CD4-positive, alpha-beta T cell treated with Interleukin-4 for 1 hour (primary cell): ENCODE data around the gene COMMD10.
A peak's percentile ranks its signal among the peaks of the same experiment; 100 is the strongest.
"Not testable (repeated sequence)": the region's sequence is repeated elsewhere in the genome, so short reads cannot be mapped to it uniquely, and the experiment has no call there.

Source experiments
- DNase-seq, 2 donors: peaks; one replicate each; pipeline ENCODE4 v3.0.0-alpha.2; 2020 to 2022

Gene COMMD10

DNA sequence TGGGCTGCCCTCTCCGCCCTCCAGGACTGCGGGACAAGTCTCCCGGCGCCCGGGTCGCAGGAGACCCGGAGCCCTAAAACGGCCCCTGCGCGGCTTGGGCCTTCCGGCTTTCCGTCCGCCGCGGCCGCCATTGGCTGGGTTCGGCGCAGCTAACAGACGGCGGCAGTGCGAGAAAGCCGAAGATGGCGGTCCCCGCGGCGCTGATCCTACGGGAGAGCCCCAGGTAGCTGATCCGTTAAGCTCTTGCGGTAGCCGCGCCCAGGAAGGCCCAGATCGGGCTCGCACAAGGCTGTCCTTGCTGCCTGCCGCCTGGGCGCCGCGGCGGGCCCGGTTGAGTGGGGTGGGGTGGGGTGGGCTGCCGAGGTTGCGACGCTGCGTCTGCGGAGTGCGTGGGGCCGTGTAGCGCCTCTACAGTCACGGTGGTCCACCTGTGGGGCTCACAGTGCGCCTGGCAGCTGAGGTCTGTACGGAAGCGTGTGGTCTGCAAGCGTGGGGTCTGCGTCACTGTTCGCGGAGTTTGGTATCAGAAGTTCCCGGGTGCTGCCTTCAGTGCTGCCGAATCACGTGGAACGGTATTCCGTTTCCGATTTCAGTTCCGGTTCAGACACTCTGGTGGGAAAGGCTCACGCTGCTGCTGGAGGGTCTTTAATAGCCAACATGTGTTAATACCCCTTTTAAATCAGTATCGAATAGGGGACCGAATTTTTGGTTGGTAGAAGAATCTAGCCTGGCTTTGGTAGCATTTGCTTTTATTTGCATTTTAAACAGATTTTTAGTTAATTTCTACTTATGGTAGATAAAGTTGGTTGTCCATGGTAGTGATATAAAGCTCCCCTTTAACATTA is at the start of gene COMMD10:
TSS of gene COMMD10 (plus strand) at position 155 of the 845 bp plus-strand sequence.
- peak; percentile 83 to 88 for DNase-seq

DNA sequence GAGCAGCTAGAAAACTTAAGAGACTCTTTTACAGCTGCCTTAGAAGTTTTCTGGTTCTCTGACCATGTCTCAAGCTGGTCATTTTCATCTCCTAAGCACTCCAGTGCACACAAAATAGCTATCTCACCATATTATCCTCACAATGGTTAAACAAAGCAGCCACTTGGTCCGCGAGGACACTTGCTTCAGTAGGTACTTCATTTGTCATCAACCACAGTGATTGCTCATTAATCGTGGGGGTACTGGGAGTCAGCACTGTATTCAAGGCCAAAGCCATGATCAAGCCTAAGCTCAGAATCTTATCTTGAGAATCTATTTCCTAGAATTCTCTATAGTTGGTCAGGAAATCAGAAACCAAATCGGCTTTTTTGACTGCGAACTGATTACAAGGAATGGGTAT is 49.7 kb upstream of the COMMD10 start:
- no peak for DNase-seq

DNA sequence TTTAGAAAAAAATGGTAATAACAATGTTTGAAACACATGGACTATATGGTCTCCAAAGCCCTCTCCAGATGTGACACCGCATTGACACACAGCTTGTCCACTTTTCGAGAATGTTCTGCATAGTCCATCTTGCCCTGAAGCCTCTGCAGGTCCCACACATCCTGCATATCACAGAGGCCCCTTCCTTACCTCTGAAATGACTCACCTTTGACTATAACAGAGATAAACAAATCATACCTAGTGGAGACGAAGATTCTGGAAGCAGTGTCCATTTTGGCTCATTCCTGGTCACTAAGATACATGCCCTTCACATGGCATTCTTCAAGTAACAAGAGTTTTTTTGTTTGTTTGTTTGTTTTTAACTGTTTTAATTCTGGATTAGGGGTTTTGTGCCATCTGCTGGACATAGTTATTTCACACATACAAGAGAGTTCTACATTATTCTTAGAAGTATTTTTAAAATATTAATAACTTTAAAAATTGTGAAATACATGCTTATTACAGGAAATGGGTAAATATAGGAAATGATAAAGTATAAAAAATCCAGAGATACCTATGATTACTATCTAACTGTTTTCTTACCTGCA is 47.5 kb upstream of the COMMD10 start:
- DNase-seq = no peak

DNA sequence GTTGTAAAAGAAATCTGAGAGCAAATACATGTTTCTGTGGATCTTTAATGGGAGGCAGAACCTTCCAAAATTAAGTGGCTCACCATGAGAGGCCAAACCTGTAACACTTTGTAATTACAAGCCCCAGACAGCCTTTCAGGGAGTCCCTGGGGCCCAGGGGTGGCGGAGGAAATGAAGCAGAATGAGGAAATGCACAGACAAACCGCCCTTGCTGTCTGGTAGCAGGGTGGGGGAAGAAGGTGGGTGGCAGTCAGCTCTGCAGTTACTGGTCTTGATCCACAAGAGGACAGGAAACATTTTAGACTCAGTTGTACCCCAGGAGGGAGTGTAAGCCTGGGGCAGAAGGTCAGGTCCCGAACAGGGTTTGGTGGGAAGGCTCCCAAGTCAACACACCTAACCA is 46.0 kb upstream of the COMMD10 start:
- peak in 1 of 2 donors; percentile 52 for DNase-seq

DNA sequence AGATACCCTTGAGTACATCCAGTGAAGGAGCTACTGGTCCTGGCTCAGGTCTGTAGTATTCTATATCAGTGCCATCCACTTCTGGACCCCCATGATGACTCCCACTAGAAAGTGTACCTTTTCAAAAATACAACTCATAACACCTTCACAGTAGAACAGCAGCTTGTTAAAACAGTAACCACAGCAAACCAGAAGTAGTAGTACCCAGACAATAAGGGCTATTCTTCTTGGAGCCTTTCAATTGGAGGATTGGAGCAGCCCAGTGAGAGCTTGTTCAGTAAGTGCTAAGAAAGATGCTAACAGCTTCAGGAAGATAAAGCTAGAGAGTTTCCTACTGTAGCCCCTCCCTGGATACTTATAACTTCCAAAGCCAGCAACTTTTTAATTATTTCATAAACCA is 42.5 kb upstream of the COMMD10 start:
- DNase-seq = no peak

DNA sequence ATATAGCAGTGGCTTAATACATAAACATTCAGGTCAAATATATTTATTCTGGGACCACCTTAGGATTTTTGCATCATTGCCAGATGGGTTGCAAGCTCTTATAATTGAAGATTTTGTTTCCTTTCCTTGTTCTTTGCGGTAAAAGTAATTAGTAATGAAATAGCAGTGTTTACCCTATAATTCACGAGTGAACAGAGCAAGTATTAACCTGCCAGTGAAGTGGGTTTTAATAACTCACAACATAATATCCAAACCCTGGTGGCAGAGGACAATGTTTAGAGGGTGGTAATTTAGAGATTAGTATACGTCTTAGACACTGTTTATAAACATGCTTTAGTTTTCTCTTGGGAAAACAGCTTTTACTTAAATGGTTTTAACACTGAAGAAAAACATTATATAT is 40.8 kb upstream of the COMMD10 start:
- DNase-seq = no peak

DNA sequence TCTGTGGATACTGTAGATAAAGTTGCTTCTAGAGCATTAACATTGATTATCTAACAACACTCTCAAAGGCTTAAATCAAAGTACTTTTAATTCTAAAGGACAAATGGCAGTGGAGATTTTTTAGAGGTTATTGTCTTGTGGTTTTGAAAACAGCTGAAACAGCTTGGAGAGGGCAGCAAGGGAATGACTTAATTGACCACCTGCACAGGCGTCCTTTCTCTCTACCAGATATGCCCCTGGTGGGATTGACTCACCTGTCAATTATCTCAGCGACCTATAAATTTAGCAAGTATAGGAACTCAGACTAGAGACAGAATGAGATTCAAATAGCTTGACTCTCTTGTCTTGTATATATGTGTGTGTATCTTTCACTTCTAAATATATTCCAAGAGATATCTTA is 39.0 kb upstream of the COMMD10 start:
- no peak for DNase-seq

DNA sequence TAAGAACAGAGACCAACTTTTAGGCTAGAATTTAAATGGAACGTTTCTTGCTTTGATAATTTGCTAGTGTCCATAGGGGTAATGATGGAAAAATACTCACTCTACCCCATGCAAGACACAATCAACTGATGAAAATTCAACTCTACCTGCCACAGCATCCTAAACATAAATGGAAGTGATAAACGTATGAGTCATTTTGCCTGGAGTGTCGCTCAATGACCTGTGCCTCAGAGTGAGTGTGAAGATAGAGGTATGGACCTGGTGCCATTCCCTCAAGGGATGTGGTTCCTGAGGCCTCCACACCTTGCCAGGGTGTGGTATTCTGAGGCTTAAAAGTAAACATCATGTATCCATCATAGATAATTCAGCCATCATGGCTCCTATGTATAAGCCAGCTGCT is 38.6 kb upstream of the COMMD10 start:
- no peak for DNase-seq

DNA sequence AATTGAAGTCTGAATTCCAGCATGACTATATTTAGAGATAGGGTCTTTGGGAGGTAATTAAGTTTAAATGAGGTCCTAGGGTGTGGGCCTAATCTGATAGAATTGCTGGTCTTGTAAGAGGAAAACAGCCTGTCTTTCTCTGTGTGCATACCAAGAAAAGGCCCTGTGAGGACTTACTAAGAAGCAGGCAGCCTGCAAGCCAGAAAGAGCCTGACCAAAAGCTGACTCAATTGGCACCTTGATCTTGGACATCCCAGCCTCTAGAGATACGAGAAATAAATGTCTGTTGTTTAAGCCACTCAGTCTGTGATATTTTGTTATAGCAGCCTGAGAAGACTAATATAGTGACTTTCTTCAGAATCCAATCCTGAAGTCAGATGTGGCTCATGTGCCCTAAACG is 38.0 kb upstream of the COMMD10 start:
- no peak for DNase-seq

DNA sequence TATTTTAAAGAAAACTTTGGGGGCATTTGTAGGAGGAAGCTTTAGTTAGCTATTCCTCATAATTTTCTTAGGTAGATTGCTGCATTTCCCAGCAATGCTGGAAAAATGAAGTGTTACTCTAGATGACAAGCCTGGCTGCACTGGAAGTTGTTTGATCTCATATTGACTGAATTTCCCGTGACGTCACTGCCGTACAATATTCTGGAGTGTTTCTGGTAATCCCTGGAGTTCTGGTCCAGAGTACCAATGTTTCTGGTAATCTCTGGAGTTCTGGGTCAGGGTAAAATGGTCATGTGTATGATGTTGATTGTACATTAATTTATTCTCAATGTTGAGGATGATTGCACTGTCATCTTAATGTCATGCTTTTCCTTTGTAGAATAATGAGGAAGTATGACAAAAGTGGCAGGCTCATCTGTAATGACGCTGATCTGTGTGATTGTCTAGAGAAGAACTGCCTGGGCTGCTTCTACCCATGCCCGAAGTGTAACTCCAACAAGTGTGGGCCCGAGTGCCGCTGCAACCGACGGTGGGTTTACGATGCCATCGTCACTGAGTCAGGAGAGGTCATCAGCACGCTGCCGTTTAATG is 26.4 kb upstream of the COMMD10 start:
- DNase-seq = no peak

DNA sequence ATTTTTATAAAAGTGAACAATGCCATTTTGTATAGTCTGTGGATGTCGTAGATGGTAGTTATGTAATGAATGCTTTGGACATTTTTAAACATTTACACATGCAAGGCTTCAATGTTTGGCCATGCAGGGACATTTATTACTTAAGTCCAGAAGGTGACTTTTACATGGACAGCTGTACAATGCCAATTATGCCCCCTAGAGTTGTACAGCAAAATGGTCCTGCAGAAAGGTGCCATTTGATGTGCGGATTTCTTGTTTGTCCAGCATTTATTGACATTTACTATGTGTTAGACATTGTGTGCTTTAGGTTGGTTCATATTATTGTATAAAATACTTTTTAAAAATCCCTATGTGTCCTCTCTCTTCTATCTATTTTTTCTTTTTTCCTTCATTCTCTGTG is 22.5 kb upstream of the COMMD10 start:
- DNase-seq = no peak

DNA sequence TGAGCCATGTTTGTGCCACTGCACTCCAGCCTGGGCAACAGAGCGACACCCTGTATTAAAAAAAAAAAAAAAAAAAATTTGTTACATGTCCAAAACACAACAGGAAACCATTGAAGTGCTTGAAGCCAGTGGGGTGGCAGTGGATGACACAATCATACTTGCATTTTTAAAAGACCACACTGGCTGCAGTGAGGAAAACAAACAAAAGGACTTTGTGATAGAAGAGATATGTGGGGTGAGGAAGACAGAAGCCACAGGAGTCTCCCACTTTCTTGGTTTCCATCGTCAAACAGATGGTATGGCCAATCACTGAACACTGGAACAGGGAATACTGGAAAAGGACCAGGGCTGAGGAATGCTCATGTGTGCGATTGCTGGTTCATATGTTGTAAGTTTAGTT is 20.9 kb upstream of the COMMD10 start:
- DNase-seq = no peak

DNA sequence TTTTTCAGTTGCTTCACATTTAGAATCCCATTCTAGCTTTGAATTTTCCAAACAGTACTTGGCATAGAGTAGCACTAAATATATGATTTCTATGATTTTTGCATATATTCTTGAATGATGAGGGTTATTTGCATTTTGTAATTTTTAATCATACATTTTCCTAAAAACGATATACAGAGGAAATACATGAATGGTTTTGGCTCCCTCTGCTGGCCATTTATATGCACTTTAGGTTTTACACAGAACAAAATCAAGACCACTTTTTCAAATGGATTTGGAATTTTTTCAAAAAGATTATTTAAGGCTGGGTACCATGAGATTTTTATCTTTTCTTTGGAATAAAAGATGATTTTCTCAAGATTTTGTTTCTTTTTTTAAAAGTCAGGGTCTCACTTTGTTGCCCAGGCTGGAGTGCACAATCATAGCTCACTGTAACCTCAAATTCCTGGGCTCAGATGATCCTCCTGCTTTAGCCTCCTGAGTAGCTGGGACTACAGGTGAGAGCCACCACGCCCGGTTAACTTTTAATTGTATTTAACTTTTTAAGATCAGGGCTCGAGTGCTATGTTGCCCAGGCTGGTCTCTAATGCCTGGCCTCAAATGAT is 16.7 kb upstream of the COMMD10 start:
- DNase-seq = peak; percentile 22 to 58

DNA sequence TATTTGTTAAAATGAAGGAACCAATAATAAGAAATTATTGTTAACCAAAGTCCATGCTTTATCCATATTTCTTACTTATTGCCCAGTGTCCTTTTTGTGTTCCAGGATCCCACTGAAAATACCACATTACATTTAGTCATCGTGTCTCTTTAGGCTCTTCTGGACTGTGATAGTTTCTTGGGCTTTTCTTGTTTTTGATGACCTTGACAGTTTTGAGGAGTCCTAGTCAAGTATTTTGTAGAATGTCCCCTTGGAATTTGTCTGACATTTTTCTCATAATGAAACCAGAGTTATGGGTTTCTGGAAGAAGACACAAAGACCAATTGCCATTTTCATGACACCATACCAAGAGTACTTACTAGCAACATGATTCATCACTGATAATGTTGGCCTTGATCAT is 13.6 kb upstream of the COMMD10 start:
- no peak for DNase-seq

DNA sequence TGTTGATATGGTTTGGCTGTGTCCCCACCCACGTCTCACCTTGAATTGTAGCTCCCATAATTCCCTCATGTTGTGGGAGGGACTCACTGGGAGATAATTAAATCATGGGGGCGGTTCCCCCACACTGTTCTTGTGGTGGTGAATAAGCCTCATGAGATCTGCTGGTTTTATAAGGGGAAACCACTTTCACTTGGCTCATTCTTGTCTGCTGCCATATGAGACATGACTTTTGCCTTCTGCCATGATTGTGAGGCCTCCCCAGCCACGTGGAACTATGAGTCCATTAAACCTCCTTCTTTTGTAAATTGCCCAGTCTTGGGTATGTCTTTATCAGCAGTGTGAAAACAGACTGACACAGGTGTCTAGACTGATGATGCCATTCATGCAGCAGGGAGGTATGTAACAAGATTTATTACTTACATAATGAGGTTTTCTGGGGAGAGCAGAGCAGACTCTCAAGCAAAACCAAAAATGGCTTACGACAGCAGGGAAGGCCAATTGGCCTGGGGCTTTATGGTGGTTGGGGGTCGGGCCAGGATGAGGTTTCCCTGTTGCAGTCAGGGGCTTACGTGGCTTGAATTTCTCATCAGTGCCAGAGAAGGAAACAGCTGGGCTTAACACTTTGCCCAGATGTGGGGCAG is 9.5 kb upstream of the COMMD10 start:
- no peak for DNase-seq

DNA sequence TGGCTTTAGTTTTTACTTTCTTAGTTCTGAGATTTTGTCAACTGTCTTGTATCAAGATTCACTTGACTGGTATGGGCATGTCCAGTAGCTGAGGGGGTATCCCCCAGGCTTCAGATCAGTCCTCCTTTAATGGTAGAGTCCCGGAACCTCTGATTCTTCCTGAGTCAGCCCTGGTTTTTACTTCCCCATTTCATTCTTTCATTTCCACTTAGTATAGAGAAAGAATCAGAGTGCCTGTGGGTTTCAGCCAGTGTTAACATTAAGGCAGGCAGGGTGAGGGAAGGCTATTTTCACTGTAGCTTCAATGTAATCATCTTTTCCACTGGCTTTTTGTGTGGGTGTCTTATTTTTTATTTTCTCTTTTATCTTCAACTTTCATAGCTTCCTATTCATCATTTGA is 8.3 kb upstream of the COMMD10 start:
- DNase-seq = peak in 1 of 2 donors; percentile 26

DNA sequence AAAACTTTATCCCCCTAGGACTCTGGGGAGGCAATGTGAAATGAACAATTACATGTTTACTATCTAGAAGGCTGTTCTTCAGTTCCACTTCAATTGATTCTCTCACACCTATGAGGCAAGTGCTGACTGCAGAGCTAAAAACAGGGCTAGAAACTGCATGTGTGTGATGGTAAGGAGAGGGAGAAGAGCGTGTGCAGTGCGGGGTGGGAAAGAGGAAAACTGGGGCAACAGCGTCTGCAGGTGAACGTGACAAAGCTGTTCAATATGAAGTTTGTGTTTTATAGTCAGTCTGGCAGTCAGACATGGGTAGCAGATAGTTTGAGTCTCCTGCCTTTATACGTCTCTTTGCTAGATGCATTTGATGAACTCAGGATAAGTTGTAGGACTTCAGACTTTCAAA is 6.6 kb upstream of the COMMD10 start:
- DNase-seq = no peak

DNA sequence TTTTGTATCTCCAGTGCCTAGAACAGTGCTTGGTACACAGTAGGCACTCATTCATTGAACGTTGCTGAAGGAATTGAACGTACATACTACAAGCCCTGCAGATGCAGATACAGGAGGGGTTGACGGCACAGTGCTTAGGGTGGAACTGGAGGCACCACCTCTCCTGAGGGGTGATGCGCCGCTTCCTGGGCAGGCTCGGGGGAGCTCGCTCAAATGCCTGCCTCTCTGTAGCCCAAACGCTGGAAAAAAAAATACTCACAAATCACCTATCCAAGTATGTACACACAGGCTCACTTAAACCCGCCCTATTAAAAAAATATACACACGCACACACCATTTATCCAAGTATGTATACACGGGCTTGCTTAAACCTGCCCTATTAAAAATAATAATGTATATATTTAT is 536 bp upstream of the COMMD10 start:
- DNase-seq = peak; percentile 26 to 32

DNA sequence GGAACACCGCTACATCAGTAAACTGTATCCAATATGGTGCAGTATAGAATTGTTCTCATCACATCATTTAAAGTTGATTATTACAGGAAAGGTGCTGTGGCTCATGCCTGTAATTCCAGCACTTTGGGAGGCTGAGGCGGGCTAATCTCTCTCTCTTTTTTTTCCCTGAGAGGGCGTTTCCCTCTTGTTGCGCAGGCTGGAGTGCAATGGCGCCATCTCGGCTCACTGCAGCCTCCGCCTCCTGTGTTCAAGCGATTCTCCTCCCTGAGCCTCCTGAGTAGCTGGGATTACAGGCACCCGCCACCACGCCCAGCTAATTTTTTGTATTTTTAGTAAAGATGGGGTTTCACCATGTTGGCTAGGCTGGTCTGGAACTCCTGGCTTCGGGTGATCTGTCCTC is 1.5 kb downstream of the COMMD10 start:
- not testable (repeated sequence) for DNase-seq

DNA sequence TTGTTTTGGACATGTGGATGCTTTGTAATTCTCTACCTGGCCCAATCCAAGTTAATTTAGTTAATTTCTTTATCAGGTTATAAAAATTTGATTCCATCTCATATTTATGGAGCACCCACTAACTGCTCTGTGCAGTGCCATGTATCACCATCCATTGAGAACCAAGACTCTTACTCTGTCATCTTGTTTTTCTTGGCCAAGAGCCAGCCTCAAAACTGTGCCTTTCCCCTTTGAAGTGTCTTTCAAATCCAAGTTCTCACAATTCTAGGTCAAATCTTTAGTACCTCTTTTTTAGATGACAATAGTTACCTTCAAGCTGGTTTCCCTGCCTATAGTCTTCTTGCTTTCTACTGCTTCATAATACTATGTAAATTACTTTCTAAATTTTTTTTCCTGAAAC is 3.2 kb downstream of the COMMD10 start:
- DNase-seq = no peak

DNA sequence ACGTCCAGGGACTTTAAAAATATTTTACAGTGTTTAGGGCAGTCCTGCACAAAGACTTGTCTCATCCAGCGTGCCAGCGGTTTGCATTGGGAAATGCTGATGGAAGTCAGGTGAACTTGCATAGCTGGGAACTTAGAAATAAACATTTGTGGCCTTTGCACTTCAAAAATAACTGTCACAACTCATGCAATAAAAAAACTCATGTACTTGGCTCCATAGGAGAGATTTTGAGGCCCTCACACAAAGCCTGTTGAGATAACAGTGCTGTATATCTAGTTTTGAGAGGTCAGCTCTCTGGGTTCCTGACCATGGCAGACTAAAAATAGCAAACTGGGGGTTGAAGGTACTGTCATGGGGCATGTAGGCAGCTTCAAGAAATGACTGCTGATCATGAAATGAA is 5.5 kb downstream of the COMMD10 start:
- no peak for DNase-seq

DNA sequence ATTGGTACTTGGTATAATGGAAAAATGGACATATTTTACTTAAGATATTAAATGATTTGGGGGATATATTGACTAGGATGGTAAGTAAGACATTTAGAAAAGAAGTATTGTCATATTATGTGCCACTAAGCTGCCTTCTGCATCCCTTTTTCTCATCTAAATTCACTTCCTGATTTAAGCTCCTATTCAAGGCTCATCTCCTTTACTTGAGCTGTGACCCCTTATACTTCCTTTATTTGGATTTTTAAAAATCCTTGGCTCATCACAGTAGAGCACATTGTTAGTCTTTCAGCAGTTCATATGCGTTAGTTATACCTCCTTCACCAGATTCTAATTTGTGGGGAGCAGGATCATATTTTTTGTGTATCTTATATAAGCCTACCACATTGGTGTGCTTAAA is 6.6 kb downstream of the COMMD10 start:
- DNase-seq = no peak

DNA sequence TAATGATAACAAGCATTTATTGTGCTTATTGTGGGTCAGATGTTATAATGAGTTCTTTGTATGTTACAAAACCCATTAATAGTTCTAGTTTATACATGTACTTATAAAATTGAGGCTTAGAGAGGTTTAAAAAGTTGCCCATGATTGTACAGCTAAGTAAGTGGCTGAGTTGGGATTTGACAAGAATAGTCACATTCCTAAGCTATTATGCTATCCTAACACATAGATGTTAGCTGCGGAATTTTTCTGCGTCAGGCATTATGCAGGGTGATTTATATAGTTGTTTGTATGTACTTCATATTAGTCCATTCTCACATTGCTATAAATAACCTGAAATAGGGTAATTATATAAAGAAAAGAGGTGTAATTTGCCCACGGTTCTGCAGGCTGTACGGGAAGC is 12.5 kb downstream of the COMMD10 start:
- DNase-seq = no peak
